H9 (cell line): ENCODE measurements around the gene TBPL1. TPM values are rescaled to one million over a fixed set of nuclear protein-coding genes. Genes with fewer than 3 reads are reported as not detected.

Source experiments
- DNase-seq: peaks from one replicate; pipeline ENCODE4 v3.0.0-alpha.2; 2017
- H2AFZ ChIP-seq: one replicate; pipeline ENCODE4 v1.6.1; 2013; ENCODE audit warnings: mild to moderate bottlenecking, low read length, control low read depth, moderate library complexity
- H2AK5ac ChIP-seq: 2 replicates; pipeline ENCODE4 v1.6.1; 2013; ENCODE audit warnings: low read length, control low read depth, mixed read lengths; ENCODE audit not compliant: insufficient read length
- H2BK120ac ChIP-seq: one replicate; pipeline ENCODE4 v1.6.1; 2013; ENCODE audit warnings: low read depth, mild to moderate bottlenecking, low read length, control low read depth, inconsistent platforms; ENCODE audit not compliant: poor library complexity, severe bottlenecking
- H2BK12ac ChIP-seq: 2 replicates; pipeline ENCODE4 v1.6.1; 2013; ENCODE audit warnings: low read length, control low read depth, mixed read lengths, low read depth; ENCODE audit not compliant: insufficient read length
- H2BK15ac ChIP-seq: 2 replicates; pipeline ENCODE4 v1.6.1; 2013; ENCODE audit warnings: low read depth, low read length, control low read depth
- H2BK20ac ChIP-seq: one replicate; pipeline ENCODE4 v1.6.1; 2013; ENCODE audit warnings: low read depth, mild to moderate bottlenecking, low read length, control low read depth, inconsistent platforms; ENCODE audit not compliant: poor library complexity, severe bottlenecking
- H2BK5ac ChIP-seq: 2 replicates; pipeline ENCODE4 v1.6.1; 2013; ENCODE audit warnings: low read length, control low read depth, mixed read lengths; ENCODE audit not compliant: insufficient read length
- H3K14ac ChIP-seq: 2 replicates; pipeline ENCODE4 v1.6.1; 2013; ENCODE audit warnings: low read length, control low read depth; ENCODE audit not compliant: insufficient read depth
- H3K18ac ChIP-seq: 2 replicates; pipeline ENCODE4 v1.6.1; 2013; ENCODE audit warnings: low read depth, mild to moderate bottlenecking, mixed read lengths, low read length, control low read depth; ENCODE audit not compliant: insufficient read length
- H3K23ac ChIP-seq: 2 replicates; pipeline ENCODE4 v1.6.1; 2013; ENCODE audit warnings: low read length, control low read depth, mixed read lengths, low read depth; ENCODE audit not compliant: insufficient read length
- H3K23me2 ChIP-seq: 2 replicates; pipeline ENCODE4 v1.6.1; 2013; ENCODE audit warnings: low read depth, mild to moderate bottlenecking, mixed read lengths, low read length, control low read depth; ENCODE audit not compliant: insufficient read length, poor library complexity, severe bottlenecking
- H3K27ac ChIP-seq: 2 replicates; pipeline ENCODE4 v1.5.1; 2013; ENCODE audit warnings: low read length, control low read depth, mixed read lengths, low read depth; ENCODE audit not compliant: insufficient read length
- H3K27me3 ChIP-seq: 2 replicates; pipeline ENCODE4 v1.6.1; 2013; ENCODE audit warnings: low read length, control low read depth, inconsistent platforms; ENCODE audit not compliant: insufficient read depth
- H3K4ac ChIP-seq: 2 replicates; pipeline ENCODE4 v1.6.1; 2013; ENCODE audit warnings: low read depth, mild to moderate bottlenecking, control low read depth, inconsistent platforms, low read length, moderate library complexity
- H3K4me1 ChIP-seq: 2 replicates; pipeline ENCODE4 v1.6.1; 2013; ENCODE audit warnings: low read length, control low read depth, inconsistent platforms; ENCODE audit not compliant: insufficient read depth
- H3K4me2 ChIP-seq: 2 replicates; pipeline ENCODE4 v1.6.1; 2013; ENCODE audit warnings: low read length, control low read depth, mixed read lengths; ENCODE audit not compliant: insufficient read length, insufficient read depth
- H3K56ac ChIP-seq: 2 replicates; pipeline ENCODE4 v1.6.1; 2013; ENCODE audit warnings: low read depth, mild to moderate bottlenecking, mixed read lengths, low read length, control low read depth; ENCODE audit not compliant: insufficient read length
- H3K79me1 ChIP-seq: 2 replicates; pipeline ENCODE4 v1.6.1; 2013; ENCODE audit warnings: low read depth, mild to moderate bottlenecking, moderate library complexity, low read length, control low read depth, inconsistent platforms; ENCODE audit not compliant: insufficient read depth, poor library complexity, severe bottlenecking
- H3K79me2 ChIP-seq: 2 replicates; pipeline ENCODE4 v1.6.1; 2013; ENCODE audit warnings: low read length, control low read depth, inconsistent platforms; ENCODE audit not compliant: insufficient read depth
- H3K9ac ChIP-seq: 2 replicates; pipeline ENCODE4 v1.6.1; 2013; ENCODE audit warnings: low read length, control low read depth, mixed read lengths; ENCODE audit not compliant: insufficient read length; ENCODE audit errors: extremely low read depth
- H3K9me3 ChIP-seq: one replicate; pipeline ENCODE4 v1.6.1; 2013; ENCODE audit warnings: low read depth, low read length, inconsistent platforms; ENCODE audit not compliant: control insufficient read depth
- H3T11ph ChIP-seq: one replicate; pipeline ENCODE4 v1.6.1; 2013; ENCODE audit warnings: mild to moderate bottlenecking, low read length, control low read depth, inconsistent platforms
- H4K20me1 ChIP-seq: one replicate; pipeline ENCODE4 v1.6.1; 2013; ENCODE audit not compliant: control insufficient read depth, insufficient read length, insufficient read depth
- H4K5ac ChIP-seq: 2 replicates; pipeline ENCODE4 v1.6.1; 2013; ENCODE audit warnings: low read depth, mild to moderate bottlenecking, mixed read lengths, low read length, control low read depth; ENCODE audit not compliant: insufficient read length
- H4K8ac ChIP-seq: replicated peaks from 2 replicates; pipeline ENCODE4 v1.6.1; 2013; ENCODE audit warnings: low read length, control low read depth, mixed read lengths, low read depth; ENCODE audit not compliant: insufficient read length
- H4K91ac ChIP-seq: 2 replicates; pipeline ENCODE4 v1.6.1; 2013; ENCODE audit warnings: low read depth, mild to moderate bottlenecking, moderate library complexity, mixed read lengths, low read length, control low read depth; ENCODE audit not compliant: insufficient read length
- H3K27ac Mint-ChIP-seq, 3 experiments: 2 replicates in 2 of 3; 3 replicates in 1 of 3; pipeline ENCODE4 v1.8.0; 2020 to 2021; ENCODE audit warnings: mixed read lengths in 3 of 3, mild to moderate bottlenecking in 1 of 3, moderate library complexity in 1 of 3
- H3K27me3 Mint-ChIP-seq: 2 replicates; pipeline ENCODE4 v1.8.0; 2021; ENCODE audit warnings: low read depth, mild to moderate bottlenecking, moderate library complexity, mixed read lengths
- H3K36me3 Mint-ChIP-seq, 3 experiments: 2 replicates in 2 of 3; 3 replicates in 1 of 3; pipeline ENCODE4 v1.8.0; 2020 to 2021; ENCODE audit warnings: low read depth in 3 of 3, mixed read lengths in 3 of 3; ENCODE audit not compliant: insufficient read depth in 1 of 3
- H3K4me1 Mint-ChIP-seq, 2 experiments: 2 replicates each; pipeline ENCODE4 v1.8.0; 2020; ENCODE audit warnings: mixed read lengths in 2 of 2
- H3K4me3 Mint-ChIP-seq, 2 experiments: 2 replicates in 1 of 2; 3 replicates in 1 of 2; pipeline ENCODE4 v1.8.0; 2020 to 2021; ENCODE audit warnings: mild to moderate bottlenecking in 2 of 2, mixed read lengths in 2 of 2, moderate library complexity in 1 of 2
- H3K9me3 Mint-ChIP-seq, 2 experiments: 2 replicates in 1 of 2; 3 replicates in 1 of 2; pipeline ENCODE4 v1.8.0; 2020; ENCODE audit warnings: mild to moderate bottlenecking in 2 of 2, mixed read lengths in 2 of 2, moderate library complexity in 1 of 2
- CTCF ChIP-seq: fragments of 200-600 bp; sonication (generic); conservative IDR thresholded peaks from 3 replicates; pipeline ENCODE4 v1.8.0; 2021; ENCODE audit warnings: antibody characterized with exemption, mild to moderate bottlenecking
- WGBS: extraction: QIAGEN DNeasy Blood & Tissue Kit; methylation state at CpG from one replicate; pipeline ENCODE4 v1.1.7; 2013; ENCODE audit warnings: missing lambda C conversion rate, low lambda C conversion rate, mixed read lengths; ENCODE audit not compliant: insufficient read length; ENCODE audit errors: extremely low coverage; 5-methylcytosine and 5-hydroxymethylcytosine counted together
- total RNA-seq: library from RNA; stranded (reverse); gene quantifications from 2 replicates; pipeline ENCODE4 v1.2.1, GENCODE V29; 2021

The TBPL1 gene
- total RNA-seq, 1 experiment from 2014 or later = 49.7 TPM

GRCh38 chr6:133972388-133972787, 19.4 kb downstream of the TBPL1 start:
- Histone ChIP-seq H3K23me2 (no peaks in the 10 kb centered on the region), H3K4ac (no peak overlapping the region), H3K14ac (no peak overlapping the region), H3K27ac (no peak overlapping the region), H2BK20ac (no peak overlapping the region), H3K79me2 (peaks cover 2% of the 10 kb centered on the region; the same call in 1 of the 2 replicates), H2BK120ac (no peak overlapping the region), H3K23ac (no peak overlapping the region), H3K4me1 (no peaks in the 10 kb centered on the region; the same call in 1 of the 2 replicates), H3K56ac (no peak overlapping the region), H3K4me2 (no peak overlapping the region), H2BK15ac (no peak overlapping the region), H2AFZ (no peak overlapping the region), H4K8ac (no peak overlapping the region), H2BK5ac (no peak overlapping the region), H3K79me1 (peaks cover 2% of the 10 kb centered on the region), H3K27me3 (no peaks in the 10 kb centered on the region), H4K20me1 (no peaks in the 10 kb centered on the region), H4K91ac (no peak overlapping the region), H3K18ac (no peak overlapping the region), H3K9ac (no peak overlapping the region), H2BK12ac (no peak overlapping the region), H4K5ac (no peak overlapping the region), H3K9me3 (no peaks in the 10 kb centered on the region), H3T11ph (no peak overlapping the region), H2AK5ac (no peak overlapping the region)
- Mint-ChIP-seq H3K9me3 (no peaks in the 10 kb centered on the region), H3K36me3 (no peaks in the 10 kb centered on the region), H3K4me1 (peaks cover 30% of the 10 kb centered on the region in 2 experiments), H3K4me3 (no peak overlapping the region), H3K27me3 (no peaks in the 10 kb centered on the region), H3K27ac (peak overlapping the region in 1 of 3 experiments; percentile 66; a peak in 2 of 7 replicates)
- TF ChIP-seq CTCF = no peak
- no peak for DNase-seq
- no CpG with 5 or more reads among the region's 2 CpGs for WGBS
